ENCODE results near the gene C6orf89. TPM values are rescaled to one million over a fixed set of nuclear protein-coding genes. Genes with fewer than 3 reads are reported as not detected.

C6orf89 gene
- total and polyA plus RNA-seq, 2 of the 8 experiments (the other 6 are each of a cell fraction or from before 2014, with no cell fraction given) = 4.6 to 12.3 TPM

DNA sequence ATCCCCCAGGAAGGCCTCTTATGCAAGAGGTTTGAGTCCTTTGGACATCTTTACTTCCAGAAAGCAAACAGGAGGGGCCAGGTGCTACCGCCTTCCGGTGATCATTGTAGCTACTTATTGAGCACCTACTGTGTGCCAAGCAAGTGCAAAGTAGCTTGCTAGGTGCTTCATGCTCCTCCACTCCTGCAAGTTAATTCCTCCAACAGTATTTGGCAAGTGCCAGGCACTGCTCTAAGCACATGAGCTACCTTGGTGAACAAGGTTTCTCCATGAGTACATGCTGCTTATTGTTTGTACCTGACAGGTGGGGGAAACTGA is 48.8 kb upstream of the C6orf89 start (continued):
- TF ChIP-seq, protein P1, sequence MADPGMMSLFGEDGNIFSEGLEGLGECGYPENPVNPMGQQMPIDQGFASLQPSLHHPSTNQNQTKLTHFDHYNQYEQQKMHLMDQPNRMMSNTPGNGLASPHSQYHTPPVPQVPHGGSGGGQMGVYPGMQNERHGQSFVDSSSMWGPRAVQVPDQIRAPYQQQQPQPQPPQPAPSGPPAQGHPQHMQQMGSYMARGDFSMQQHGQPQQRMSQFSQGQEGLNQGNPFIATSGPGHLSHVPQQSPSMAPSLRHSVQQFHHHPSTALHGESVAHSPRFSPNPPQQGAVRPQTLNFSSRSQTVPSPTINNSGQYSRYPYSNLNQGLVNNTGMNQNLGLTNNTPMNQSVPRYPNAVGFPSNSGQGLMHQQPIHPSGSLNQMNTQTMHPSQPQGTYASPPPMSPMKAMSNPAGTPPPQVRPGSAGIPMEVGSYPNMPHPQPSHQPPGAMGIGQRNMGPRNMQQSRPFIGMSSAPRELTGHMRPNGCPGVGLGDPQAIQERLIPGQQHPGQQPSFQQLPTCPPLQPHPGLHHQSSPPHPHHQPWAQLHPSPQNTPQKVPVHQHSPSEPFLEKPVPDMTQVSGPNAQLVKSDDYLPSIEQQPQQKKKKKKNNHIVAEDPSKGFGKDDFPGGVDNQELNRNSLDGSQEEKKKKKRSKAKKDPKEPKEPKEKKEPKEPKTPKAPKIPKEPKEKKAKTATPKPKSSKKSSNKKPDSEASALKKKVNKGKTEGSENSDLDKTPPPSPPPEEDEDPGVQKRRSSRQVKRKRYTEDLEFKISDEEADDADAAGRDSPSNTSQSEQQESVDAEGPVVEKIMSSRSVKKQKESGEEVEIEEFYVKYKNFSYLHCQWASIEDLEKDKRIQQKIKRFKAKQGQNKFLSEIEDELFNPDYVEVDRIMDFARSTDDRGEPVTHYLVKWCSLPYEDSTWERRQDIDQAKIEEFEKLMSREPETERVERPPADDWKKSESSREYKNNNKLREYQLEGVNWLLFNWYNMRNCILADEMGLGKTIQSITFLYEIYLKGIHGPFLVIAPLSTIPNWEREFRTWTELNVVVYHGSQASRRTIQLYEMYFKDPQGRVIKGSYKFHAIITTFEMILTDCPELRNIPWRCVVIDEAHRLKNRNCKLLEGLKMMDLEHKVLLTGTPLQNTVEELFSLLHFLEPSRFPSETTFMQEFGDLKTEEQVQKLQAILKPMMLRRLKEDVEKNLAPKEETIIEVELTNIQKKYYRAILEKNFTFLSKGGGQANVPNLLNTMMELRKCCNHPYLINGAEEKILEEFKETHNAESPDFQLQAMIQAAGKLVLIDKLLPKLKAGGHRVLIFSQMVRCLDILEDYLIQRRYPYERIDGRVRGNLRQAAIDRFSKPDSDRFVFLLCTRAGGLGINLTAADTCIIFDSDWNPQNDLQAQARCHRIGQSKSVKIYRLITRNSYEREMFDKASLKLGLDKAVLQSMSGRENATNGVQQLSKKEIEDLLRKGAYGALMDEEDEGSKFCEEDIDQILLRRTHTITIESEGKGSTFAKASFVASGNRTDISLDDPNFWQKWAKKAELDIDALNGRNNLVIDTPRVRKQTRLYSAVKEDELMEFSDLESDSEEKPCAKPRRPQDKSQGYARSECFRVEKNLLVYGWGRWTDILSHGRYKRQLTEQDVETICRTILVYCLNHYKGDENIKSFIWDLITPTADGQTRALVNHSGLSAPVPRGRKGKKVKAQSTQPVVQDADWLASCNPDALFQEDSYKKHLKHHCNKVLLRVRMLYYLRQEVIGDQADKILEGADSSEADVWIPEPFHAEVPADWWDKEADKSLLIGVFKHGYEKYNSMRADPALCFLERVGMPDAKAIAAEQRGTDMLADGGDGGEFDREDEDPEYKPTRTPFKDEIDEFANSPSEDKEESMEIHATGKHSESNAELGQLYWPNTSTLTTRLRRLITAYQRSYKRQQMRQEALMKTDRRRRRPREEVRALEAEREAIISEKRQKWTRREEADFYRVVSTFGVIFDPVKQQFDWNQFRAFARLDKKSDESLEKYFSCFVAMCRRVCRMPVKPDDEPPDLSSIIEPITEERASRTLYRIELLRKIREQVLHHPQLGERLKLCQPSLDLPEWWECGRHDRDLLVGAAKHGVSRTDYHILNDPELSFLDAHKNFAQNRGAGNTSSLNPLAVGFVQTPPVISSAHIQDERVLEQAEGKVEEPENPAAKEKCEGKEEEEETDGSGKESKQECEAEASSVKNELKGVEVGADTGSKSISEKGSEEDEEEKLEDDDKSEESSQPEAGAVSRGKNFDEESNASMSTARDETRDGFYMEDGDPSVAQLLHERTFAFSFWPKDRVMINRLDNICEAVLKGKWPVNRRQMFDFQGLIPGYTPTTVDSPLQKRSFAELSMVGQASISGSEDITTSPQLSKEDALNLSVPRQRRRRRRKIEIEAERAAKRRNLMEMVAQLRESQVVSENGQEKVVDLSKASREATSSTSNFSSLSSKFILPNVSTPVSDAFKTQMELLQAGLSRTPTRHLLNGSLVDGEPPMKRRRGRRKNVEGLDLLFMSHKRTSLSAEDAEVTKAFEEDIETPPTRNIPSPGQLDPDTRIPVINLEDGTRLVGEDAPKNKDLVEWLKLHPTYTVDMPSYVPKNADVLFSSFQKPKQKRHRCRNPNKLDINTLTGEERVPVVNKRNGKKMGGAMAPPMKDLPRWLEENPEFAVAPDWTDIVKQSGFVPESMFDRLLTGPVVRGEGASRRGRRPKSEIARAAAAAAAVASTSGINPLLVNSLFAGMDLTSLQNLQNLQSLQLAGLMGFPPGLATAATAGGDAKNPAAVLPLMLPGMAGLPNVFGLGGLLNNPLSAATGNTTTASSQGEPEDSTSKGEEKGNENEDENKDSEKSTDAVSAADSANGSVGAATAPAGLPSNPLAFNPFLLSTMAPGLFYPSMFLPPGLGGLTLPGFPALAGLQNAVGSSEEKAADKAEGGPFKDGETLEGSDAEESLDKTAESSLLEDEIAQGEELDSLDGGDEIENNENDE (IDR thresholded peaks at IDR 0.05; ENCODE audit: insufficient replicate concordance, low read length) = no peak
- no peak for TF ChIP-seq SIRT6 (IDR thresholded peaks at IDR 0.05; ENCODE audit: low read length)
- no peak for TF ChIP-seq KDM5A (IDR thresholded peaks at IDR 0.05; ENCODE audit: low read length)
- no peak for TF ChIP-seq ASH2L (IDR thresholded peaks at IDR 0.05; ENCODE audit: low read length)
- TF ChIP-seq CBX5 (IDR thresholded peaks at IDR 0.05; ENCODE audit: low read depth, low read length) = no peak
- no peak for TF ChIP-seq CEBPB (IDR thresholded peaks at IDR 0.05; ENCODE audit: low read depth, low read length)
